Neural crest cell (in vitro differentiated cells): ENCODE measurements around the gene P2RX1. TPM values are rescaled to one million over a fixed set of nuclear protein-coding genes. Genes with fewer than 3 reads are reported as not detected.

Source experiments
- DNase-seq: peaks from one replicate; pipeline ENCODE4 v3.0.0; 2021; ENCODE audit warnings: low read depth, mixed read lengths, low spot score
- H3K27ac Mint-ChIP-seq: one replicate; pipeline ENCODE4 v1.8.0; 2021; ENCODE audit warnings: mild to moderate bottlenecking, mixed read lengths; ENCODE audit not compliant: unreplicated experiment
- H3K27me3 Mint-ChIP-seq: 2 replicates; pipeline ENCODE4 v1.8.0; 2021; ENCODE audit warnings: low read depth, mild to moderate bottlenecking, mixed read lengths
- H3K36me3 Mint-ChIP-seq: 2 replicates; pipeline ENCODE4 v1.8.0; 2021; ENCODE audit warnings: low read depth, mild to moderate bottlenecking, mixed read lengths
- H3K4me1 Mint-ChIP-seq: 2 replicates; pipeline ENCODE4 v1.8.0; 2021; ENCODE audit warnings: mixed read lengths
- H3K4me3 Mint-ChIP-seq: one replicate; pipeline ENCODE4 v1.8.0; 2021; ENCODE audit warnings: mild to moderate bottlenecking, mixed read lengths
- H3K9me3 Mint-ChIP-seq: 2 replicates; pipeline ENCODE4 v1.8.0; 2021; ENCODE audit warnings: mixed read lengths
- CTCF ChIP-seq: fragments of 200-600 bp; sonication (generic); conservative IDR thresholded peaks from 2 replicates; pipeline ENCODE4 v1.5.0; 2021; ENCODE audit warnings: antibody characterized with exemption, mild to moderate bottlenecking
- total RNA-seq: library from RNA; stranded (reverse); gene quantifications from 2 replicates; pipeline ENCODE4 v1.2.1, GENCODE V29; 2021

P2RX1 gene
- total RNA-seq, 1 donor from 2014 or later, result not detected

GRCh38 chr17:3921502-3922319 is 5.4 kb upstream of the P2RX1 start:
- no peaks in the 10 kb centered on the region for H3K36me3 Mint-ChIP-seq
- H3K9me3 Mint-ChIP-seq, result no peaks in the 10 kb centered on the region
- H3K4me1 Mint-ChIP-seq, result peaks cover 15% of the 10 kb centered on the region
- no peak overlapping the region for H3K27ac Mint-ChIP-seq
- H3K27me3 Mint-ChIP-seq, result no peaks in the 10 kb centered on the region
- no peak for DNase-seq
- no peak overlapping the region for H3K4me3 Mint-ChIP-seq
- TF ChIP-seq CTCF, result no peak

- no peak for DNase-seq
- Mint-ChIP-seq H3K4me3 (no peak overlapping the region), H3K27ac (no peak overlapping the region), H3K36me3 (no peaks in the 10 kb centered on the region), H3K4me1 (peaks cover 15% of the 10 kb centered on the region), H3K9me3 (no peaks in the 10 kb centered on the region), H3K27me3 (no peaks in the 10 kb centered on the region)
- TF ChIP-seq CTCF, result no peak
Measured at GRCh38 chr17:3921006-3921405, 4.7 kb upstream of the P2RX1 start.

GRCh38 chr17:3919123-3919624 is 2.9 kb upstream of the P2RX1 start:
- DNase-seq, result no peak
- Mint-ChIP-seq H3K4me3 (no peak overlapping the region), H3K4me1 (peaks cover 3% of the 10 kb centered on the region), H3K9me3 (no peaks in the 10 kb centered on the region), H3K36me3 (no peaks in the 10 kb centered on the region), H3K27ac (no peak overlapping the region), H3K27me3 (no peaks in the 10 kb centered on the region)
- no peak for TF ChIP-seq CTCF

DNA sequence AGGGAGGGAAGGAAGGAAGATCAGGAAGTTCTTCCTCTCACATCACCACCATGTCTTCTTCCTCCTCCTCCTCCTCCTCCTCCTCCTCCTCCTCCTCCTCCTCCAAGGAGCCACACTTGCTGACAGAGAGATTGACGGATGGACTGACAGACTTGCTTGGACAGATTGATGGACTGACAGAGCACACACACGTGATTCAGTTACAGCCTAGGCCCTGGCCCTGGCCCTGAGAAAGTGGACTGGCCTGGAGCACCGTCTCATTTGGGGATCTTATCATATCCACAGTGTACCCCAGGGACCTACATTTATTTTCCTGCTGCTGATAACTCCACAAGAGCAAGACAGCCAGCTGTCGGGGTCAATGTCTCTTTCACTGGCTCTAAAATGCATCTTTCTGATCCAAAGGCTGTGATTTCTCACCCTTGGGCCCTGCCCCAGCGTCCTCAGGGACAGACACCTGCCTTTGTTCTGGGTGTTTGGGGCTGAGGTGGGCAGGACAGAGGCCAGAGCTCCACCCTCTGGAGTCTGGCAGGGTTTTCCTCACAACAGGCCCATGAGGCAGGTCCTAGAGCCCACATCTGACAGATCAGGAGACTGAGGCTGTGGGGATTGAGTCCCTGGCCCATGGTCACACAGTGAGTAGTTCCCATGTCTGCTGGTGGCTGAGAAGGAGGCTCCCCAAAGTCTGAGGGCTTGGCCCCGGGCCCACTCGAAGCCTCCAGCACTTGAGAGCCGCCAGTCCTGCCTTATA is 2.3 kb upstream of the P2RX1 start:
- Mint-ChIP-seq H3K36me3 (no peaks in the 10 kb centered on the region), H3K27me3 (no peaks in the 10 kb centered on the region), H3K4me1 (no peaks in the 10 kb centered on the region), H3K9me3 (no peaks in the 10 kb centered on the region), H3K4me3 (no peak overlapping the region), H3K27ac (peak overlapping the region; percentile 57)
- DNase-seq, result no peak
- no peak for TF ChIP-seq CTCF

DNA sequence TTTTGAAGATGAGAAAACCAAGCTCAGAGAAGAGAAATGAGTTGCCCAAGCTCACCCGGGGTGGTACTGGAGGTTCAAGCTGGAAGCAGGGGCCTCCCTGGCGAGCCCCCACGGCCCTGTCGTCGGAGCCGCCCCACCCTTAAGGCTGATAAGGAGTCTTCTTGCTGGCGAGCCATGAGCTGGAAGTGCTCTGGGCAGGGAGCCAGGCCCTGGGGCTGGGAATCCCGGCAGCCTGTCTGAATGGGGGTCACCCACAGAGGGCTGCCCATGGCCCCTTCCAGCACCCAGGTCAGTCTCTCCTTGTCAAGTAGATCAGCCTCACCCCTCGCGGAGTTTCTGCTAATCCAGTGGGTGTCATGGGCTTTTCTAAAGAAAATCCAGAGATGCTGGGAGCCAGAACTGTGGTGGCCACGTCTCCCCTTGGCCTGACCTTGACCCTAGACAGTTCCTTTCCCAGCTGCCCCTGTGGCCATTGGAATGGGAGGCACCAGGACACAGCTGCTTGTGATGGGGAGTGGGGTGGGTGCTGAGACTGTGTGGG is 1.2 kb upstream of the P2RX1 start:
- Mint-ChIP-seq H3K4me1 (no peaks in the 10 kb centered on the region), H3K36me3 (no peaks in the 10 kb centered on the region), H3K27ac (no peak overlapping the region), H3K27me3 (no peaks in the 10 kb centered on the region), H3K4me3 (no peak overlapping the region), H3K9me3 (no peaks in the 10 kb centered on the region)
- no peak for DNase-seq
- TF ChIP-seq CTCF, result no peak
